Mesodermal cell (in vitro differentiated cells): Measurements from ENCODE around the gene ECE1.

Experiments used
- H3K27ac ChIP-seq: 2 replicates; pipeline ENCODE4 v1.7.0; 2013; ENCODE audit warnings: mild to moderate bottlenecking, low read depth, low read length, moderate library complexity; ENCODE audit not compliant: severe bottlenecking
- H3K36me3 ChIP-seq: 2 replicates; pipeline ENCODE4 v1.7.1; 2013; ENCODE audit warnings: mild to moderate bottlenecking, low read length, moderate library complexity; ENCODE audit not compliant: control insufficient read depth, insufficient read depth
- H3K4me1 ChIP-seq: one replicate; pipeline ENCODE4 v1.7.1; 2013; ENCODE audit warnings: mild to moderate bottlenecking, low read length; ENCODE audit not compliant: insufficient read depth, control insufficient read depth, poor library complexity, severe bottlenecking
- H3K4me3 ChIP-seq: 2 replicates; pipeline ENCODE4 v1.7.0; 2013; ENCODE audit warnings: low read length, control low read depth, mild to moderate bottlenecking; ENCODE audit not compliant: insufficient read depth, poor library complexity, severe bottlenecking; ENCODE audit errors: extremely low read depth
- H3K9me3 ChIP-seq: 2 replicates; pipeline ENCODE4 v1.7.1; 2013; ENCODE audit warnings: mild to moderate bottlenecking, low read length, moderate library complexity; ENCODE audit not compliant: control insufficient read depth
- WGBS, 2 experiments: methylation state at CpG; one replicate each; pipeline ENCODE4 v1.1.5; 2013; ENCODE audit warnings: missing lambda C conversion rate in 2 of 2; ENCODE audit not compliant: insufficient coverage in 2 of 2; 5-methylcytosine and 5-hydroxymethylcytosine counted together

Gene ECE1

GRCh38 chr1:21245688-21246229 is 44.5 kb downstream of the ECE1 start:
- Histone ChIP-seq H3K27ac (no peak overlapping the region), H3K4me1 (peaks cover 21% of the 10 kb centered on the region), H3K4me3 (no peak overlapping the region), H3K36me3 (peaks cover 95% of the 10 kb centered on the region), H3K9me3 (no peaks in the 10 kb centered on the region)
- 94 to 100% methylated on average over 2 of the region's 4 CpGs for WGBS, 2 experiments

DNA sequence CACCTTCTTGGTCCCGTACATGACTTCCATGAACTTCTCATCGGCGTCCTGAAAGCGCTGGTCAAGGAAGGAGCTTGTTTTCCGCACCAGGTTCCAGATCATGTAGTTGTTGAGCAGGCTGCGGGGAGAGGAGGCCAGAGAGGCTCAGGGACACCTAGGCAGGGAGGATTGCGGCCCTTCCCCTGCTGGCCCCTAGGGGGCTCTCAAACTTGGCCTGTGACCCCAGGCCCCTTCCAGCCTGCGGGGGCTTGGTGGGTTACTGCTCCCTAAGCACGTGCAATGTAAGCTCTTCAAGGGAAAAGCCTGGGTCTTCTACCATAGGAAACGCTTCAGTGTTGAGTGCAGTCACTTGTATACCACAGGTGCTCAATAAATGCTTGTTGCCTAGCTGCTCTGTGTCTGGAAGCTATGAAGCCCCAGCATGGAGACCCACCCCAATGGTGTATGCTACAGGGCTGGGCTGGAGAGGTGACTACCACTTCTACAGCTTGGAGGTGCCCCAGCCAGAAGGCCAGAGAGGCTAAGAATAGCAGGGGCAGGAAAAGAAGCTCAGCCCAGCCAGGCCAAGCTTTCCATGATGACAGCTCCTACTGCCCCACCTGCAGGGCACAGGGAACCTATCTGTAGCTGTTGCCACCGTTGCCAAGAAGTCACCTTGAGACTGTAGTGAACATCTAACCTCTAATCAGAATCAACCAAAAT is 45.1 kb downstream of the ECE1 start:
- Histone ChIP-seq H3K9me3 (no peaks in the 10 kb centered on the region), H3K4me1 (peaks cover 21% of the 10 kb centered on the region), H3K36me3 (peaks cover 90% of the 10 kb centered on the region), H3K27ac (no peak overlapping the region), H3K4me3 (no peak overlapping the region)
- 80 to 85% methylated on average over 9 to 10 of the region's 11 CpGs for WGBS, 2 experiments

DNA sequence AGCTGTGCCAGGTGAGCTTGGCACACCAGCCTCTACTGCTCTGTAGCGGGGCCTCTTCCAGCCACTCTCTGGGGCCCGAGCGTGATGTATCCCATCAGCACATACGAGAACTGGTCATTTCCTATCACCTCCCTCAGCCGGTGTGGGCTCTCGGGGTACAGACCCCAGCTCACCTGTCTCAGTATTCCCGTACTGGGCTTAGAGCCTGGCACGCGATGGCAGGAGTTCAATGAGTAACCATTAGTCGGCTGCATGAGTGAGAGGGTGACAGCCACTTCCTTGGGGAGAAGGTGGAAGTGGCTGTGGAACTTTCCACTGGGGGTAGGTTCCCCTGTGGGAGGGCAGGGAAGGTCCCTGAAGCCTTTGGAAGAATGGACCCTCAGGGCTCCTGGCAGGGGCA is 46.1 kb downstream of the ECE1 start:
- Histone ChIP-seq H3K9me3 (no peaks in the 10 kb centered on the region), H3K4me1 (peaks cover 21% of the 10 kb centered on the region), H3K4me3 (no peak overlapping the region), H3K27ac (no peak overlapping the region), H3K36me3 (peaks cover 90% of the 10 kb centered on the region)
- WGBS, 2 experiments, result 92 to 96% methylated on average over 5 to 10 of the region's 10 CpGs

DNA sequence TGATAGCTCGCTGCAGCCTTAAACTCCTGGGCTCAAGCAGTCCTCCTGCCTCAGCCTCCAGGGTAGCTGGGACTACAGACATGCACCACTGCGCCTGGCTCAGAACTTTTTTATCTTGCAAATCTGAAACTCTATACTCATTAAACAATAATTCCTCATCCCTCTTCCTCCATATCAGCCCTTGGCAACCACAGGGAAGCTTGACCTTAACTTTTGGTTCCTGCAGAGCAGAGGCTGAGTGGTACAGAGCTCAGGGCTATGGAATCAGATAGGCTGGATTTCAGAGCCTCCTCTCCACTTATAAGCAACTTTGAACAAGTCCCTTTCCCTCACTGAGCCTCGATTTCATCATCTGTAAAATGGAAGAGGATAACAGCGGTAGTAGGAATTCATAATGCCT is 47.4 kb downstream of the ECE1 start:
- peaks cover 30% of the 10 kb centered on the region for H3K4me1 ChIP-seq
- no peak overlapping the region for H3K27ac ChIP-seq
- no peak overlapping the region for H3K4me3 ChIP-seq
- no peaks in the 10 kb centered on the region for H3K9me3 ChIP-seq
- WGBS, 2 experiments, result 100% methylated on average over 2 of the region's 4 CpGs
- H3K36me3 ChIP-seq, result peaks cover 91% of the 10 kb centered on the region

DNA sequence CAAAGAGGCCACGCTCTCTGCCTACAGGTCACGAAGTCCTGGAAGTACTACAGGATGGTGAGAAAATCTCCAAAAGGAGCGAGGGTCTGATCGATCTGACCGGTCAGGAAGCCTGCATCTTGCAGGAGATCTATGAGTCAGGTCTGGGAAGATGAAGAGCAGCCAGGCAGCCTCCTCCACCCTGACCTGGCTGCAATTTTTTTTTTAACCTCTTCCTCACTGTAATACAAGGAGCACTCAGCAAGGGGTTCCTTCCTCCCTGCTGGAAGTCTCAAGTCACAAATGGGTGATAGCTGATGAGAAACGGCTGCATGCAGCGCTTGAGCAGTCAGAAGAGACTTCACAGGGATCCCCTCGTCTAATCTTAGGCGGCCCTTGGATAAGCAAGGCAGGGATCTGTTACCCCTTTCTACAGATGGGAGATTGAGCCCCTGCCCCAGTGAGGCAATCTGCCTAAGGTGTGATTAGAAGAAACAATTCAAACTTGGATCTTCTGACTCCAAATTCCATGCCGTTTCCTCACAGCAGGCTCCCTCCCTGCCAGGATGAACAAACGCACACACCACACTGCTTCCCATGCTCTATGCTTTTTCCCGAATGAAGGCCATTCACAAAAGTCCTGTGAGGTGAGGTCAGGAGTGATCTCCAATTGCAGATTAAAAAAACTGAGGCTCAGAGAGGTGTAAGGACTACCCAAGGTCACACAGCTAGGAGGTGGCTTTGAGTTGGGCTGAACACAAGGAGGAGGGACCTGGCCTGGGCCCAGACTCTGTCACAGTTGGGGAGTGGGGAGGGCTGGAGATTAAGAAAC is 48.3 kb downstream of the ECE1 start:
- WGBS, 2 experiments, result 58 to 64% methylated on average over 10 of the region's 12 CpGs
- Histone ChIP-seq H3K9me3 (no peaks in the 10 kb centered on the region), H3K4me1 (peaks cover 30% of the 10 kb centered on the region), H3K36me3 (peaks cover 91% of the 10 kb centered on the region), H3K4me3 (no peak overlapping the region), H3K27ac (peak overlapping the region; percentile 64)

- no peak overlapping the region for H3K4me3 ChIP-seq
- H3K4me1 ChIP-seq, result peaks cover 30% of the 10 kb centered on the region
- WGBS, 2 experiments, result 92 to 96% methylated on average over 9 to 10 of the region's 10 CpGs
- H3K9me3 ChIP-seq, result no peaks in the 10 kb centered on the region
- H3K27ac ChIP-seq, result peak overlapping the region; percentile 8
- H3K36me3 ChIP-seq, result peaks cover 91% of the 10 kb centered on the region
Measured at GRCh38 chr1:21240706-21241105, 49.6 kb downstream of the ECE1 start.

DNA sequence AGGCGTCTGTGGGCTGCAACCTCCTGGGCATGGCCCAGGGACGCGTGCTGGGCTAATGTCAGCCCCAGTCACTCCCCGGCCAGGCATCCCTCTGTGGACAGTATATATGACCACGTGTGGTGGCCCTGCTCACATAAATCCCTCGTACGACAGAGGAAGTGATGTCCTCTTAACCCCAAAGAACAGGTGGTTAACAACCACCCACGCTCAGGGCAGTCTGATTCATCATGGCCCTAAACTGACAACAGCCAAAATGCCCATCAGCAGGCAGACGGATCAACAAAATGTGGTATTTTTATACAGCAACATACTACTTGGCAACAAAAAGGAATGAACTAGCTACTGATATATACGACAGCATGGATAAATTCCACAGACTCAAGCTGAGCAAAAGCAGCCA is 51.0 kb downstream of the ECE1 start:
- Histone ChIP-seq H3K9me3 (no peaks in the 10 kb centered on the region), H3K27ac (no peak overlapping the region), H3K4me3 (no peak overlapping the region), H3K36me3 (peaks cover 91% of the 10 kb centered on the region), H3K4me1 (peaks cover 30% of the 10 kb centered on the region)
- 92 to 97% methylated on average over 10 of the region's 10 CpGs for WGBS, 2 experiments

DNA sequence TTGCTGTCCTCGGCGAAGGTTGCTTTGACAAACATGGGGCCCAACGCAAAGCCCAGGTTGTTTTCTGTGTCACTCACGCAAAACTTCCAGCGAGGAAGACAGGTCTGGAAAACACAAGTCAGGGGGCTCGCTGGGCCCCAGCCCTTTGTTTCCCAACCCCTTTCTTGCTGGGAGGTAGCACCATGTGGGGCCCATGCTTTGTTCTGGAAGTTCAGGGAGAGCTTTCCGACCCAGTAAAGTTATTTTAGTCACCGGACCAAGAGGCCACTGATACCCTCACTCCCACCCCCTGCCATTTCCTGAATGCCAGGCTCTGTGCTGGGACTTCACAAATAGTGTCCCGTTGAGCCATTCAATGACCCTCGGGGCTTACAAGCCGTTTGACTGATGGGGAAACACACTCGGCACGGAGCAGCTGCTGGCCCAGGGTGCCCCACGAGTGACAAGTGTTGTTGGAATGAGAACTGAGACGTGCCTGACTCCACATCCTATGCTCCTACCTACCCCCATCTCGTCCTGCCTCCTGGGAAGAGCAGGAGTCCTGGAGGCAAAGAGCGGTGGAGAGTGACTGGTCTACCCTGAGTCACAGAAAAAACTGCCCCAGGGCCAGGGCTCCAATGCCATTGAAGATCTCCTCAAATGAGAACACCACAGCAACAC is 52.0 kb downstream of the ECE1 start:
- Histone ChIP-seq H3K9me3 (no peaks in the 10 kb centered on the region), H3K27ac (no peak overlapping the region), H3K36me3 (peaks cover 91% of the 10 kb centered on the region), H3K4me1 (peaks cover 30% of the 10 kb centered on the region), H3K4me3 (no peak overlapping the region)
- 59 to 69% methylated on average over 9 to 16 of the region's 17 CpGs for WGBS, 2 experiments

DNA sequence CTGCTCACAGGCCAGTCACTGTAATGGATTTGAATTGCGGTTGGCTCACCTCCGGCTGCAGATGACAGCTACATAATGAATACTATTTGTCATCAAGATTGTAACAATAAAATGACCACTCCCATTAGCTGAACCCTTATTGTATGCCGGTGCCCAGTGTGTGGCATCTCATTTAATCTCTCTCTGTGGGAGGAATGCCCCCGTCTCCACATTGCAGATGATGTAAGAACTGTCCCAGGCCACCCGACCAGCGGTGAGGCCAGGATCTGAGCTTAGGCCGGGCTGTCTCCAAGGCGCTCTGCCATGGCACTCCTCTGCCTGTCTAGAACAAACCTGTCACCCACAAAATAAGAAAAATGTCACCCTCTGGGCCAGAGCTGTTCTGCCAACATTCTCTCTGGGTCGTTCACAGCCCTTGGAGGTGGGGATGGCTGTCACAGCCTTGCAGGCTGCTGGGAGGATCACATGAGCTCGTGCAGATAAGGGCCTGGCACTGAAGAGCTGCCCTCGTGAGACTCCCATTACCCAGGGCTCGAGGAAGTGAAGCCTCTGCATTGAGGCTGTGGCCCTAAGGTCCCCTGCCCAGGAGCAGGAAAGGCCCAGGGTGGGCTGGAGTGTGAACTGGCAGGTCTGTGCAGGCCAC is 52.7 kb downstream of the ECE1 start:
- Histone ChIP-seq H3K9me3 (no peaks in the 10 kb centered on the region), H3K36me3 (peaks cover 92% of the 10 kb centered on the region), H3K4me3 (no peak overlapping the region), H3K4me1 (peaks cover 27% of the 10 kb centered on the region), H3K27ac (no peak overlapping the region)
- WGBS, 2 experiments, result 87 to 90% methylated on average over 7 to 11 of the region's 12 CpGs

DNA sequence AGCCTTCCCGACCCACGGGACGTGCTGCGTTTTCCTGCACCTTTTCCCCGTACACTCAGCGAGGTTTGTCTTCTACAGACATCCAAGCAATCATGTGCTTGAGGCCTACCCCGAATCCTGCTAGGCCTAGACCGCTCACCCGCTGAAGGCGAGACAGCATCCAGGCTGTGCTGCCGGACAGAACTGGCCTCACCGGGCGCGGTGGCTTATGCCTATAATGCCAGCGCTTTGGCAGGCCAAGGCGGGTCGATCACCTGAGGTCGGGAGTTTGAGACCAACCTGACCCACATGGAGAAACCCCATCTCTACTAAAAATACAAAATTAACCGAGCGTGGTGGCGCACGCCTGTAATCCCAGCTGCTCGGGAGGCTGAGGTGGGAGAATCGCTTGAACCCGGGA is 54.1 kb downstream of the ECE1 start:
- Histone ChIP-seq H3K4me3 (no peak overlapping the region), H3K27ac (no peak overlapping the region), H3K9me3 (no peaks in the 10 kb centered on the region), H3K36me3 (peaks cover 93% of the 10 kb centered on the region), H3K4me1 (peaks cover 13% of the 10 kb centered on the region)
- WGBS, 2 experiments, result 88 to 93% methylated on average over 16 to 17 of the region's 25 CpGs
